Stimulated activated CD4-positive, alpha-beta T cell treated with anti-CD3 and anti-CD28 coated beads, Interleukin-1b, Interleukin-23, amount 100 ng/mL, for 48 hours (primary cell): ENCODE data around the gene C19orf38.
"Not testable (repeated sequence)": the region's sequence is repeated elsewhere in the genome, so short reads cannot be mapped to it uniquely, and the experiment has no call there.

ENCODE experiments used
- DNase-seq: peaks from one replicate; pipeline ENCODE4 v3.0.0-alpha.2; 2020

C19orf38 gene

GRCh38 chr19:10877608-10878007 is 29.4 kb downstream of the C19orf38 start:
- not testable (repeated sequence) for DNase-seq

GRCh38 chr19:10878253-10878652 is 30.0 kb downstream of the C19orf38 start:
- DNase-seq = no peak

- no peak for DNase-seq
Measured at GRCh38 chr19:10881403-10882107, 33.3 kb downstream of the C19orf38 start.

- DNase-seq = no peak
Measured at GRCh38 chr19:10882108-10882457, 33.9 kb downstream of the C19orf38 start.

GRCh38 chr19:10884274-10884673 is 36.1 kb downstream of the C19orf38 start:
- no peak for DNase-seq

GRCh38 chr19:10885201-10886169 is 37.3 kb downstream of the C19orf38 start:
- DNase-seq = no peak

GRCh38 chr19:10887616-10888367 is 39.6 kb downstream of the C19orf38 start:
- no peak for DNase-seq

- no peak for DNase-seq
Measured at GRCh38 chr19:10888421-10888866, 40.2 kb downstream of the C19orf38 start.

- DNase-seq = no peak
Measured at GRCh38 chr19:10889880-10890279, 41.7 kb downstream of the C19orf38 start.

GRCh38 chr19:10891405-10892086 is 43.3 kb downstream of the C19orf38 start:
- no peak for DNase-seq

GRCh38 chr19:10892256-10892655 is 44.0 kb downstream of the C19orf38 start:
- no peak for DNase-seq

- no peak for DNase-seq
Measured at GRCh38 chr19:10894911-10895213, 46.6 kb downstream of the C19orf38 start.

- DNase-seq = no peak
Measured at GRCh38 chr19:10895363-10895762, 47.1 kb downstream of the C19orf38 start.

GRCh38 chr19:10895920-10896319 is 47.7 kb downstream of the C19orf38 start:
- no peak for DNase-seq

- DNase-seq = no peak
Measured at GRCh38 chr19:10896851-10897526, 48.8 kb downstream of the C19orf38 start.

GRCh38 chr19:10898633-10899032 is 50.4 kb downstream of the C19orf38 start:
- no peak for DNase-seq

GRCh38 chr19:10899151-10899653 is 51.0 kb downstream of the C19orf38 start:
- DNase-seq = no peak

- no peak for DNase-seq
Measured at GRCh38 chr19:10907925-10908324, 59.7 kb downstream of the C19orf38 start.

- DNase-seq = no peak
Measured at GRCh38 chr19:10908380-10908960, 60.3 kb downstream of the C19orf38 start.

- DNase-seq = no peak
Measured at GRCh38 chr19:10911579-10912363, 63.6 kb downstream of the C19orf38 start.

- DNase-seq = no peak
Measured at GRCh38 chr19:10912619-10913018, 64.4 kb downstream of the C19orf38 start.
